Stimulated activated CD8-positive, alpha-beta memory T cell treated with anti-CD3 and anti-CD28 coated beads, Interleukin-15, amount 100 ng/mL, for 24 hours (primary cell): ENCODE results near the gene ARHGEF28.

Source experiments
- DNase-seq: peaks from one replicate; pipeline ENCODE4 v3.0.0-alpha.2; 2020; ENCODE audit warnings: low read depth

The ARHGEF28 gene

GRCh38 chr5:73966451-73966850 lies 340.5 kb downstream of the ARHGEF28 start:
- DNase-seq = no peak

- DNase-seq = no peak
Measured at GRCh38 chr5:73967347-73967746, 341.4 kb downstream of the ARHGEF28 start.

GRCh38 chr5:73968246-73968645 lies 342.2 kb downstream of the ARHGEF28 start:
- DNase-seq = no peak

GRCh38 chr5:73968729-73969128 lies 342.7 kb downstream of the ARHGEF28 start:
- DNase-seq = no peak

- no peak for DNase-seq
Measured at GRCh38 chr5:73969195-73970036, 343.4 kb downstream of the ARHGEF28 start.

- DNase-seq = no peak
Measured at GRCh38 chr5:73971326-73971725, 345.3 kb downstream of the ARHGEF28 start.

- DNase-seq = no peak
Measured at GRCh38 chr5:73973135-73973534, 347.1 kb downstream of the ARHGEF28 start.

- no peak for DNase-seq
Measured at GRCh38 chr5:73974871-73975360, 348.9 kb downstream of the ARHGEF28 start.

GRCh38 chr5:73975845-73976244 lies 349.8 kb downstream of the ARHGEF28 start:
- DNase-seq = no peak

GRCh38 chr5:73977146-73977545 lies 351.1 kb downstream of the ARHGEF28 start:
- no peak for DNase-seq

- DNase-seq = no peak
Measured at GRCh38 chr5:73979321-73979720, 353.3 kb downstream of the ARHGEF28 start.

- DNase-seq = no peak
Measured at GRCh38 chr5:73981704-73982103, 355.7 kb downstream of the ARHGEF28 start.

GRCh38 chr5:73983644-73984043 lies 357.6 kb downstream of the ARHGEF28 start:
- DNase-seq = no peak

- no peak for DNase-seq
Measured at GRCh38 chr5:73985145-73985544, 359.1 kb downstream of the ARHGEF28 start.

- DNase-seq = no peak
Measured at GRCh38 chr5:73986729-73987128, 360.7 kb downstream of the ARHGEF28 start.

- DNase-seq = no peak
Measured at GRCh38 chr5:73987915-73988314, 361.9 kb downstream of the ARHGEF28 start.

GRCh38 chr5:73989956-73990355 lies 364.0 kb downstream of the ARHGEF28 start:
- no peak for DNase-seq
